ENCODE measurements around the gene MLLT11. TPM values are rescaled to one million over a fixed set of nuclear protein-coding genes. Genes with fewer than 3 reads are reported as not detected.

The MLLT11 gene
- total RNA-seq, 1 donor from 2014 or later: 29.5 TPM

DNA sequence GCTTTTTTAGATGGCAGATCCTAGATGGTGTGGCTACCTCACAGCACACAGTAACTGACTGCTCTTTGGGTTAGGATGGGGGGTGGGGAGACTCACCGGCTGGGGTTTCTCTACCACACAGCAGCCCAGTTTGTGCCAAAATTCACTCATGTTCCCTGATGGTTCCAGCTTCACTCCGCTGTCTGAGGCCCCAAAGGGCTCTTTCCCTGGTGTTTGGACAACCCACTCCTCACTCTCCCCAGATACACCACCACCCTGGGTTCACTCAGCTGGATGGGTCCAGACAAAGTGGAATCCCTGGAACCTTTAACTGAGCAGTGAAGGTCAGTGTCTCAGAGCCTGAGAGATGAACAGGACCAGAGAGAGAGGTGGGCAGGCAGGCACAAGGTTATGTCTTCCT is 4.6 kb upstream of the MLLT11 start:
- DNase-seq (ENCODE audit: low spot score, unreplicated experiment): no peak
- H3K36me3 Mint-ChIP-seq (ENCODE audit: insufficient read depth): peaks cover 21% of the 10 kb centered on the region
- TF ChIP-seq, protein P1, sequence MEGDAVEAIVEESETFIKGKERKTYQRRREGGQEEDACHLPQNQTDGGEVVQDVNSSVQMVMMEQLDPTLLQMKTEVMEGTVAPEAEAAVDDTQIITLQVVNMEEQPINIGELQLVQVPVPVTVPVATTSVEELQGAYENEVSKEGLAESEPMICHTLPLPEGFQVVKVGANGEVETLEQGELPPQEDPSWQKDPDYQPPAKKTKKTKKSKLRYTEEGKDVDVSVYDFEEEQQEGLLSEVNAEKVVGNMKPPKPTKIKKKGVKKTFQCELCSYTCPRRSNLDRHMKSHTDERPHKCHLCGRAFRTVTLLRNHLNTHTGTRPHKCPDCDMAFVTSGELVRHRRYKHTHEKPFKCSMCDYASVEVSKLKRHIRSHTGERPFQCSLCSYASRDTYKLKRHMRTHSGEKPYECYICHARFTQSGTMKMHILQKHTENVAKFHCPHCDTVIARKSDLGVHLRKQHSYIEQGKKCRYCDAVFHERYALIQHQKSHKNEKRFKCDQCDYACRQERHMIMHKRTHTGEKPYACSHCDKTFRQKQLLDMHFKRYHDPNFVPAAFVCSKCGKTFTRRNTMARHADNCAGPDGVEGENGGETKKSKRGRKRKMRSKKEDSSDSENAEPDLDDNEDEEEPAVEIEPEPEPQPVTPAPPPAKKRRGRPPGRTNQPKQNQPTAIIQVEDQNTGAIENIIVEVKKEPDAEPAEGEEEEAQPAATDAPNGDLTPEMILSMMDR (IDR thresholded peaks at IDR 0.05; ENCODE audit: unreplicated experiment): no peak
- H3K27me3 Mint-ChIP-seq: no peaks in the 10 kb centered on the region
- no peaks in the 10 kb centered on the region for H3K9me3 Mint-ChIP-seq (ENCODE audit: low read depth)
- H3K4me1 Mint-ChIP-seq (ENCODE audit: low read depth): peaks cover 30% of the 10 kb centered on the region
- H3K27ac Mint-ChIP-seq: peak overlapping the region; percentile 84
- no peak overlapping the region for H3K4me3 Mint-ChIP-seq (ENCODE audit: low read depth)

DNA sequence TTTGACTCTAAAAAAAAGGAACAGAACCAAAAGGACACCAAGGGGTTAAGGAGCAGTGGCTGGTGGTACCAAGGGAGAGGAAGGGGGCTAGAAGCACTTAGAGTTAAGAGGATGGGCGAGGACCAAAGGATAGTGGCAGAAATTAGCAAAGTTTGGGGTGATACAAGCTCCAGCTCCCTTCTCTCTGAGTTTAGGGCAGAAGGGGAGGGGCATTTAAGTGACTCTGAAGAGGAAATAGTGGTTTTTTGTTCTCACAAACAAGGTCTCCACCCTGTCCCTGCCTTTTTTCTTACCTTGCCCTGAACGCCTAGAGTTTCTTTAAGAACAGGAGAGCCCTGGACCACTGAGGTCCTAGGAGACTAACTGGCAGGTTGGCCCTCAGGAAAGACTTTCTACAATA is 4.0 kb upstream of the MLLT11 start:
- Mint-ChIP-seq H3K36me3 (ENCODE audit: insufficient read depth) (peaks cover 21% of the 10 kb centered on the region), H3K27ac (peak overlapping the region; percentile 84), H3K4me3 (ENCODE audit: low read depth) (no peak overlapping the region), H3K4me1 (ENCODE audit: low read depth) (peaks cover 35% of the 10 kb centered on the region), H3K9me3 (ENCODE audit: low read depth) (no peaks in the 10 kb centered on the region), H3K27me3 (no peaks in the 10 kb centered on the region)
- TF ChIP-seq, protein P1 (IDR thresholded peaks at IDR 0.05; ENCODE audit: unreplicated experiment): no peak
- DNase-seq (ENCODE audit: low spot score, unreplicated experiment): no peak

GRCh38 chr1:151058692-151059091 is 1.5 kb upstream of the MLLT11 start:
- TF ChIP-seq, protein P1 (IDR thresholded peaks at IDR 0.05; ENCODE audit: unreplicated experiment): no peak
- Mint-ChIP-seq H3K4me3 (ENCODE audit: low read depth) (peak overlapping the region; percentile 86), H3K27me3 (no peaks in the 10 kb centered on the region), H3K27ac (peak overlapping the region; percentile 91), H3K36me3 (ENCODE audit: insufficient read depth) (peaks cover 24% of the 10 kb centered on the region), H3K4me1 (ENCODE audit: low read depth) (peaks cover 54% of the 10 kb centered on the region), H3K9me3 (ENCODE audit: low read depth) (no peaks in the 10 kb centered on the region)
- peak; percentile 63 for DNase-seq (ENCODE audit: low spot score, unreplicated experiment)

DNA sequence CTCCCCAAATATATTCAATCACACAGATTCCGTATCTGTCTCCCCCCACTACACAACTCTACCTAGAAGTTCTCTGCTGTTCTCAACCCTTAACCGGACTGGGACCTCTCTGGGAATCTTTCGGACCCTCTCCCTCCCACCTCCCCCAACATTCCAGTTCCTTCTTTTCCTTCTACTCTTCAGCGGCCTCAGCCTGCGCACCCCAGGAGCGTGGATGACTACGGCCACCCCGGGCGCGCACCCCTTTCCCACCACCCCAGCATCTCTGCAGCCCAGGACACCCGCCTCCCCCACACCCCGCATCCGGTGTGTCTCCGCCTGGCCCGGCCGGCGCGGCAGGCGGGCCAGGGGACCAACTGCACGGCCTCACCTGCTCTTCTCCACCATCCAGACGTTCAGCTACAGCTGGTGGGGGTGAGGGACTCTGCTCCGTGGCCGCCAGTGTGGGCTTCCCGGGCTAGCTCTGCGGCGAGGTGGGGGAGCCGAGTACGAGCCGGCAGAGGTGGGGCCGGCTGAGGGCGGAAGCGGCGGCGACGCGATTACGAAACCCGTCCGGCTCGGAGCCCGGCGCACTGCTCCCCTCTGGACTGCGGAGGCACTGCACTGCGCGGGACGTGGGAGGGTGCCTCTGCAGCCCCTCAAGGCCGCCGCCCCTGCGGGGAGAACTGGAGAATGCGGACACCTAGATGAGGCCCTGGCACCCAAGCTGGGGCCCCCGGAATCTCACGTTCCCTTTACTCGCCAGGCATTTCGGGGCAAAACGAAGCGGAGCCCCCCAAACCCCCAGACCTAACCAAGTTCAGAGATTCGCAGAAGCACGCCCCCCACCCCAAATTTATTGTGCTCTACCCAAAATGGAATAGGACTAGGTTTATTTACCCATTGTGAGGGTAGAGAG is 839 bp upstream of the MLLT11 start, which contains the start of gene CDC42SE1:
CDC42SE1 (minus strand) TSS at position 514 of the 898 bp plus-strand sequence. CDS start 3,892 bp downstream, outside the sequence.
- DNase-seq (ENCODE audit: low spot score, unreplicated experiment): peak; percentile 72
- TF ChIP-seq, protein P1 (IDR thresholded peaks at IDR 0.05; ENCODE audit: unreplicated experiment): peak; percentile 76
- Mint-ChIP-seq H3K27ac (peak within 1 kb of the TSS; percentile 91), H3K4me1 (ENCODE audit: low read depth) (peaks cover 57% of the 10 kb centered on the region), H3K9me3 (ENCODE audit: low read depth) (no peaks in the 10 kb centered on the region), H3K27me3 (no peaks in the 10 kb centered on the region), H3K4me3 (ENCODE audit: low read depth) (peak within 1 kb of the TSS; percentile 86), H3K36me3 (ENCODE audit: insufficient read depth) (peaks cover 24% of the 10 kb centered on the region)

GRCh38 chr1:151060657-151061421 is 642 bp downstream of the MLLT11 start:
- Mint-ChIP-seq H3K4me3 (ENCODE audit: low read depth) (peak overlapping the region; percentile 86), H3K4me1 (ENCODE audit: low read depth) (peaks cover 57% of the 10 kb centered on the region), H3K27ac (peak overlapping the region; percentile 91), H3K9me3 (ENCODE audit: low read depth) (no peaks in the 10 kb centered on the region), H3K27me3 (no peaks in the 10 kb centered on the region), H3K36me3 (ENCODE audit: insufficient read depth) (peaks cover 25% of the 10 kb centered on the region)
- TF ChIP-seq, protein P1 (IDR thresholded peaks at IDR 0.05; ENCODE audit: unreplicated experiment): no peak
- DNase-seq (ENCODE audit: low spot score, unreplicated experiment): no peak
